ENCODE measurements around the gene LTA4H. TPM values are rescaled to one million over a fixed set of nuclear protein-coding genes. Genes with fewer than 3 reads are reported as not detected.

The LTA4H gene
- total and polyA plus RNA-seq, 5 donors from 2014 or later: 38.1 to 79.1 (median 68.6) TPM

DNA sequence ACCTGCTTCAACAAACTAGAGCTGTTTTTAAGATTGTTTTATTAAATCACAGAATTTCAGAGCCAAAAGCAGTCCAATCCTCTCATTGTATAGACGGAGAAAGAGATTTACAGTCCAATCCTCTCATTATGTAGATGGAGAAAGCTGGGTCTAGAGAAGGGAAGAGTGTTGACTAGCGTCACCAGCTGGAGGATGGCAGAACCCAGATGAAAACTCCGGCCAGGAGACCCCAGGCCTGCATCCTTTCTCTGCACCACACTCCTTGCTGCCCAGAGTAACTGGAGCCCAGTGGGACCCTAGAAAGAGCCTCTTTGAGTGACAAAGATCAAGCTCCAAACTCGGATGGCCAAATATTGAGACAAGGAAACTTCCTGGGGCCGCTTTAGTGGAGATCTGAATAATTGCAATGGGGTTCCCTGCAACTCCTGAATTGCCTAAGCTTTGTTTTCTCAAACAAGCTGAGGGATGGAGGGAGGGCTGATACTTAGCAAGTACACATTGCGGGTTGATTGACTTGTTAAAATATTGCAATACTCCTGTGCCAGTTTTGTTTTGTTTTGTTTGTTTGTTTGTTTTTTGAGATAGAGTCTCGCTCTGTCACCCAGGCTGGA is 79.7 kb downstream of the LTA4H start:
- Histone ChIP-seq H3K4me3 (ENCODE audit: low read depth, low read length) (no peak overlapping the region), H3K4me1 (ENCODE audit: control insufficient read depth, insufficient read depth, low read length, poor library complexity, severe bottlenecking) (no peaks in the 10 kb centered on the region), H3K9me3 (ENCODE audit: control insufficient read depth in 2 of 2, low read length in 2 of 2) (no peaks in the 10 kb centered on the region), H3K27ac (ENCODE audit: insufficient read depth, low read length, poor library complexity, severe bottlenecking) (no peak overlapping the region), H3K36me3 (ENCODE audit: control insufficient read depth, insufficient read depth, low read length) (no peaks in the 10 kb centered on the region), H3K27me3 (ENCODE audit: control insufficient read depth, insufficient read depth, low read length) (peaks cover 3% of the 10 kb centered on the region)
- ATAC-seq (ENCODE audit: low read depth in 2 of 2) (no peak), DNase-seq (no peak)
- peaks cover 8% of the 10 kb centered on the region for H3K27me3 Mint-ChIP-seq
- H3K9me3 Mint-ChIP-seq: peaks cover 0 to 3% (median 0%) of the 10 kb centered on the region in 7 donors
- H3K4me3 Mint-ChIP-seq: no peak overlapping the region
- H3K4me1 Mint-ChIP-seq: no peaks in the 10 kb centered on the region
- no peak overlapping the region for H3K27ac Mint-ChIP-seq
- peaks cover 6% of the 10 kb centered on the region for H3K36me3 Mint-ChIP-seq

GRCh38 chr12:95953000-95953399 is 82.4 kb downstream of the LTA4H start:
- no peak for DNase-seq
- H3K36me3 ChIP-seq (ENCODE audit: control insufficient read depth, insufficient read depth, low read length): no peaks in the 10 kb centered on the region
- no peak overlapping the region for H3K4me3 Mint-ChIP-seq
- H3K4me3 ChIP-seq (ENCODE audit: low read depth, low read length): no peak overlapping the region
- no peaks in the 10 kb centered on the region for H3K4me1 Mint-ChIP-seq
- H3K9me3 ChIP-seq (ENCODE audit: control insufficient read depth in 2 of 2, low read length in 2 of 2): no peaks in the 10 kb centered on the region
- no peaks in the 10 kb centered on the region for H3K4me1 ChIP-seq (ENCODE audit: control insufficient read depth, insufficient read depth, low read length, poor library complexity, severe bottlenecking)
- H3K27me3 Mint-ChIP-seq: peaks cover 4% of the 10 kb centered on the region
- no peak overlapping the region for H3K27ac ChIP-seq (ENCODE audit: insufficient read depth, low read length, poor library complexity, severe bottlenecking)
- ATAC-seq (ENCODE audit: low read depth in 2 of 2): no peak
- peaks cover 3% of the 10 kb centered on the region for H3K27me3 ChIP-seq (ENCODE audit: control insufficient read depth, insufficient read depth, low read length)
- H3K36me3 Mint-ChIP-seq: peaks cover 6% of the 10 kb centered on the region
- no peak overlapping the region for H3K27ac Mint-ChIP-seq
- peaks cover 0 to 3% (median 0%) of the 10 kb centered on the region in 7 donors for H3K9me3 Mint-ChIP-seq

DNA sequence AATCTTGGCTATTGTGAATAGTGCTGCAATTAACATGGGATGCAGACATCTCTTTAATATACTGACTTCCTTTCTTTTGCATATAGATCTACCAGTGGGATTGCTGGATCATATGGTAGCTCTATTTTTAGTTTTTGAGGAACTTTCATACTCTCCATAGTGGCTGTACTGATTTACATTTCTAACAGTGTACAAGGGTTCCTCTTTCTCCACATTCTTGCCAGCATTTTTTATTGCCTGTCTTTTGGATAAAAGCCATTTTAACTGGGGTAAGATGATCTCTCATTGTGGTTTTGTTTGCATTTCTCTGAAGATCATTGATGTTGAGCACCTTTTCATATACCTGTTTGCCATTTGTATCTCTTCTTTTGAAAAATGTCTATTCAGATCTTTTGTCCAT is 83.9 kb downstream of the LTA4H start:
- no peak for DNase-seq

More for the DNA sequence above, 83.9 kb downstream of the LTA4H start:
- Histone ChIP-seq H3K36me3 (ENCODE audit: control insufficient read depth, insufficient read depth, low read length) (no peaks in the 10 kb centered on the region), H3K9me3 (ENCODE audit: control insufficient read depth in 2 of 2, low read length in 2 of 2) (no peaks in the 10 kb centered on the region), H3K27me3 (ENCODE audit: control insufficient read depth, insufficient read depth, low read length) (peaks cover 3% of the 10 kb centered on the region), H3K27ac (ENCODE audit: insufficient read depth, low read length, poor library complexity, severe bottlenecking) (no peak overlapping the region), H3K4me3 (ENCODE audit: low read depth, low read length) (no peak overlapping the region), H3K4me1 (ENCODE audit: control insufficient read depth, insufficient read depth, low read length, poor library complexity, severe bottlenecking) (no peaks in the 10 kb centered on the region)
- Mint-ChIP-seq H3K36me3 (peaks cover 6% of the 10 kb centered on the region), H3K9me3 (peaks cover 0 to 3% (median 0%) of the 10 kb centered on the region in 7 donors), H3K4me3 (no peak overlapping the region), H3K27ac (no peak overlapping the region), H3K27me3 (no peaks in the 10 kb centered on the region), H3K4me1 (no peaks in the 10 kb centered on the region)
- ATAC-seq (ENCODE audit: low read depth in 2 of 2): no peak

Other genes starting within 250 kb of the LTA4H start
- not detected for gene NTN4, start 244.8 kb downstream of the LTA4H start, total RNA-seq
- under 1 TPM in 1 of 4 donors, not detected in 3; 0.16 TPM for gene NTN4, start 244.8 kb downstream of the LTA4H start, polyA plus RNA-seq
- gene SNRPF, start 176.6 kb downstream of the LTA4H start, total RNA-seq: 22.4 TPM
- gene SNRPF, start 176.6 kb downstream of the LTA4H start, polyA plus RNA-seq: 10 to 100 TPM; 45.1 to 61.1 (median 48.3) TPM
- gene CCDC38, start 93.0 kb downstream of the LTA4H start, total RNA-seq: not detected
- not detected for gene CCDC38, start 93.0 kb downstream of the LTA4H start, polyA plus RNA-seq
- gene AMDHD1, start 92.3 kb downstream of the LTA4H start, total RNA-seq: 0.67 TPM
- gene AMDHD1, start 92.3 kb downstream of the LTA4H start, polyA plus RNA-seq: under 1 TPM in 2 of 4 donors, not detected in 2; 0.23 to 0.86 TPM
- 0.57 TPM for gene HAL, start 39.2 kb downstream of the LTA4H start, total RNA-seq
- gene HAL, start 39.2 kb downstream of the LTA4H start, polyA plus RNA-seq: not detected
- 84.7 TPM for gene ELK3, start 158.8 kb upstream of the LTA4H start, total RNA-seq
- gene ELK3, start 158.8 kb upstream of the LTA4H start, polyA plus RNA-seq: 10 to 100 TPM; 33.4 to 47.9 (median 38.3) TPM